Pulmonary artery endothelial cell (primary cell): ENCODE results near the gene SLC22A25. TPM values are rescaled to one million over a fixed set of nuclear protein-coding genes. Genes with fewer than 3 reads are reported as not detected.
"Not testable (repeated sequence)": the region's sequence is repeated elsewhere in the genome, so short reads cannot be mapped to it uniquely, and the experiment has no call there.

ENCODE experiments used
- DNase-seq: peaks from one replicate; pipeline ENCODE4 v3.0.0-alpha.2; 2011; ENCODE audit warnings: low read depth, low spot score
- total RNA-seq: library from RNA; depleted of rRNA; stranded (reverse); fragments of >200 nt; gene quantifications from 2 replicates; pipeline ENCODE4 v1.2.3, GENCODE V29; 2014

SLC22A25 gene
- total RNA-seq, 1 donor from 2014 or later = not detected

GRCh38 chr11:63235471-63236461 is 7.6 kb downstream of the SLC22A25 start:
- not testable (repeated sequence) for DNase-seq

- no peak for DNase-seq
These were observed 13.6 kb downstream of the SLC22A25 start for GRCh38 chr11:63229815-63230214.

- no peak for DNase-seq
These were observed 15.8 kb downstream of the SLC22A25 start for GRCh38 chr11:63227521-63228107.

- DNase-seq = no peak
These were observed 16.8 kb downstream of the SLC22A25 start for GRCh38 chr11:63226488-63227114.

- no peak for DNase-seq
These were observed 29.3 kb downstream of the SLC22A25 start for GRCh38 chr11:63214093-63214492.

- DNase-seq = no peak
These were observed 30.7 kb downstream of the SLC22A25 start for GRCh38 chr11:63212742-63213141.

- DNase-seq = no peak
These were observed 33.3 kb downstream of the SLC22A25 start for GRCh38 chr11:63210111-63210510.

Other genes with a start within 250 kb of the SLC22A25 start
- gene SLC22A8, start 227.8 kb downstream of the SLC22A25 start, total RNA-seq = not detected in 2 replicates
- gene SLC22A24, start 99.4 kb downstream of the SLC22A25 start, total RNA-seq = not detected in 2 replicates
- not detected in 2 replicates for gene SLC22A9, start 126.2 kb upstream of the SLC22A25 start, total RNA-seq
- not detected in 2 replicates for gene PLAAT5, start 247.6 kb upstream of the SLC22A25 start, total RNA-seq